ENCODE data around the gene ATG16L2.
"Not testable (repeated sequence)": the region's sequence is repeated elsewhere in the genome, so short reads cannot be mapped to it uniquely, and the experiment has no call there.

ATG16L2 gene

GRCh38 chr11:72802822-72803221, 11.4 kb upstream of the ATG16L2 start:
- no peak overlapping the region for H3K27ac ChIP-seq
- TF ChIP-seq CTCF (IDR thresholded peaks at IDR 0.05) = no peak

GRCh38 chr11:72805216-72805615, 9.0 kb upstream of the ATG16L2 start:
- Histone ChIP-seq H3K4me3 (ENCODE audit: low read depth in 1 of 2, low read length in 1 of 2) (peak overlapping the region; percentile 41 to 97), H3K36me3 (peaks cover 57% of the 10 kb centered on the region), H3K27me3 (no peaks in the 10 kb centered on the region), H3K9me3 (no peaks in the 10 kb centered on the region), H3K27ac (peak overlapping the region; percentile 98), H3K4me1 (ENCODE audit: control insufficient read depth in 1 of 2, insufficient read depth in 1 of 2, low read depth in 1 of 2, low read length in 1 of 2) (peaks cover 68 to 70% of the 10 kb centered on the region in 2 experiments)
- TF ChIP-seq CTCF (IDR thresholded peaks at IDR 0.05) = peak; percentile 35

More at GRCh38 chr11:72802822-72803221, 11.4 kb upstream of the ATG16L2 start:
- peaks cover 40% of the 10 kb centered on the region for H3K36me3 ChIP-seq
- H3K9me3 ChIP-seq = no peaks in the 10 kb centered on the region
- H3K4me1 ChIP-seq (ENCODE audit: control insufficient read depth in 1 of 2, insufficient read depth in 1 of 2, low read depth in 1 of 2, low read length in 1 of 2) = peaks cover 59 to 60% of the 10 kb centered on the region in 2 experiments
- H3K4me3 ChIP-seq (ENCODE audit: low read depth in 1 of 2, low read length in 1 of 2) = no peak overlapping the region
- H3K27me3 ChIP-seq = no peaks in the 10 kb centered on the region

GRCh38 chr11:72806378-72806777, 7.8 kb upstream of the ATG16L2 start:
- H3K9me3 ChIP-seq, H3K27me3 ChIP-seq: not testable (repeated sequence)
- Histone ChIP-seq H3K36me3 (peaks cover 54% of the 10 kb centered on the region), H3K4me1 (ENCODE audit: control insufficient read depth in 1 of 2, insufficient read depth in 1 of 2, low read depth in 1 of 2, low read length in 1 of 2) (peaks cover 78 to 81% of the 10 kb centered on the region in 2 experiments), H3K27ac (peak overlapping the region; percentile 98), H3K4me3 (ENCODE audit: low read depth in 1 of 2, low read length in 1 of 2) (peak overlapping the region; percentile 29 to 97)

GRCh38 chr11:72807021-72807693, 7.1 kb upstream of the ATG16L2 start:
- H3K9me3 ChIP-seq = no peaks in the 10 kb centered on the region
- H3K4me3 ChIP-seq (ENCODE audit: low read depth in 1 of 2, low read length in 1 of 2) = peak overlapping the region; percentile 52 to 97
- peaks cover 82 to 89% of the 10 kb centered on the region in 2 experiments for H3K4me1 ChIP-seq (ENCODE audit: control insufficient read depth in 1 of 2, insufficient read depth in 1 of 2, low read depth in 1 of 2, low read length in 1 of 2)
- H3K27me3 ChIP-seq = no peaks in the 10 kb centered on the region
- peak overlapping the region; percentile 98 for H3K27ac ChIP-seq
- peak; percentile 48 for TF ChIP-seq CTCF (IDR thresholded peaks at IDR 0.05)
- H3K36me3 ChIP-seq = peaks cover 54% of the 10 kb centered on the region

- peak overlapping the region; percentile 52 to 97 for H3K4me3 ChIP-seq (ENCODE audit: low read depth in 1 of 2, low read length in 1 of 2)
- peak overlapping the region; percentile 98 for H3K27ac ChIP-seq
- TF ChIP-seq CTCF (IDR thresholded peaks at IDR 0.05) = no peak
- no peaks in the 10 kb centered on the region for H3K27me3 ChIP-seq
- H3K36me3 ChIP-seq = peaks cover 48% of the 10 kb centered on the region
- peaks cover 82 to 95% of the 10 kb centered on the region in 2 experiments for H3K4me1 ChIP-seq (ENCODE audit: control insufficient read depth in 1 of 2, insufficient read depth in 1 of 2, low read depth in 1 of 2, low read length in 1 of 2)
- no peaks in the 10 kb centered on the region for H3K9me3 ChIP-seq
These were observed 6.4 kb upstream of the ATG16L2 start for GRCh38 chr11:72807792-72808191.

GRCh38 chr11:72808331-72808798, 5.8 kb upstream of the ATG16L2 start:
- Histone ChIP-seq H3K4me1 (ENCODE audit: control insufficient read depth in 1 of 2, insufficient read depth in 1 of 2, low read depth in 1 of 2, low read length in 1 of 2) (peaks cover 80 to 97% of the 10 kb centered on the region in 2 experiments), H3K9me3 (no peaks in the 10 kb centered on the region), H3K27me3 (no peaks in the 10 kb centered on the region), H3K4me3 (ENCODE audit: low read depth in 1 of 2, low read length in 1 of 2) (peak overlapping the region; percentile 52 to 97), H3K27ac (peak overlapping the region; percentile 98), H3K36me3 (peaks cover 43% of the 10 kb centered on the region)
- no peak for TF ChIP-seq CTCF (IDR thresholded peaks at IDR 0.05)

GRCh38 chr11:72811686-72812085, 2.5 kb upstream of the ATG16L2 start:
- peaks cover 42% of the 10 kb centered on the region for H3K36me3 ChIP-seq
- H3K4me3 ChIP-seq (ENCODE audit: low read depth in 1 of 2, low read length in 1 of 2) = peak overlapping the region; percentile 82 to 97
- not testable (repeated sequence) for H3K9me3 ChIP-seq, H3K27me3 ChIP-seq
- H3K27ac ChIP-seq = peak overlapping the region; percentile 98
- H3K4me1 ChIP-seq (ENCODE audit: control insufficient read depth in 1 of 2, insufficient read depth in 1 of 2, low read depth in 1 of 2, low read length in 1 of 2) = peaks cover 54 to 71% of the 10 kb centered on the region in 2 experiments
